ENCODE measurements around the gene HCFC1R1.

DNA sequence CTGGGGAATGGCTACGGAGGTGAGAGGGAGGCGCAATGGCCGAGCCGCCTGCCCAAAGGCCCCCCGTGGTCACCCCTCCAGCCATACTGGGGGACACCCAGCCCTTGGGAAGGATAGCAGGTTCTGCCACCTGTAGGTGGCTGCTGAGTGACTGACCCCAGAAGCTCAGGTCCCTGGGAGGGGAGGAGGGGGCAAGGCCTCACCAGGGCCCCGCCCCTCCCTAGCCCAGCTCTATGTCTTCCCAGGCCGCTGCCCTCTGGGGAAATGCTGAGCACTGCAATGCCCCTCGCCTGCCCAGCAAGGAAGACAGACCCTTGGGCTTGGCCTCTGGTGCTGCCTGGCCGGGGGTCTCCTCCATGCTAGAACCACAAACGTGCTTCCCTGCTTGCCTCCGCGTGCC, 22.4 kb downstream of the HCFC1R1 start:
- TF ChIP-seq, protein P1, sequence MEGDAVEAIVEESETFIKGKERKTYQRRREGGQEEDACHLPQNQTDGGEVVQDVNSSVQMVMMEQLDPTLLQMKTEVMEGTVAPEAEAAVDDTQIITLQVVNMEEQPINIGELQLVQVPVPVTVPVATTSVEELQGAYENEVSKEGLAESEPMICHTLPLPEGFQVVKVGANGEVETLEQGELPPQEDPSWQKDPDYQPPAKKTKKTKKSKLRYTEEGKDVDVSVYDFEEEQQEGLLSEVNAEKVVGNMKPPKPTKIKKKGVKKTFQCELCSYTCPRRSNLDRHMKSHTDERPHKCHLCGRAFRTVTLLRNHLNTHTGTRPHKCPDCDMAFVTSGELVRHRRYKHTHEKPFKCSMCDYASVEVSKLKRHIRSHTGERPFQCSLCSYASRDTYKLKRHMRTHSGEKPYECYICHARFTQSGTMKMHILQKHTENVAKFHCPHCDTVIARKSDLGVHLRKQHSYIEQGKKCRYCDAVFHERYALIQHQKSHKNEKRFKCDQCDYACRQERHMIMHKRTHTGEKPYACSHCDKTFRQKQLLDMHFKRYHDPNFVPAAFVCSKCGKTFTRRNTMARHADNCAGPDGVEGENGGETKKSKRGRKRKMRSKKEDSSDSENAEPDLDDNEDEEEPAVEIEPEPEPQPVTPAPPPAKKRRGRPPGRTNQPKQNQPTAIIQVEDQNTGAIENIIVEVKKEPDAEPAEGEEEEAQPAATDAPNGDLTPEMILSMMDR (IDR thresholded peaks at IDR 0.05): no peak
- TF ChIP-seq POLR2A (IDR thresholded peaks at IDR 0.05): no peak
